HepG2 (cell line): ENCODE measurements around the gene WDHD1. TPM values are rescaled to one million over a fixed set of nuclear protein-coding genes. Genes with fewer than 3 reads are reported as not detected.

Experiments
- ATAC-seq: fragments of 200-7000 bp; cut with Tn5 transposase; 3 replicates; pipeline ENCODE4 v1.9.1; 2020; ENCODE audit warnings: mild to moderate bottlenecking, moderate library complexity
- BruUV-seq: library from RNA; stranded (reverse); fragments of 400-500 nt; replicated peaks from 2 replicates; lab custom pipeline; 2021; lab: Mats Ljungman, UMichigan
- CTCF ChIA-PET: fragments of 300-600 bp; formaldehyde crosslinking; extraction: SDS; loops from one replicate; lab custom pipeline; 2021; ENCODE audit warnings: low total read pairs, inconsistent platforms, low intra/inter-chr PET ratio; lab: Yijun Ruan, JAX
- POLR2A ChIA-PET: fragments of 350-600 bp; sonication (Branson Sonifier 250); formaldehyde crosslinking; loops from one replicate; lab custom pipeline; 2020; ENCODE audit warnings: antibody characterized with exemption, inconsistent platforms; lab: Yijun Ruan, JAX
- DNase-seq: peaks from one replicate; pipeline ENCODE4 v3.0.0-alpha.2; 2015; ENCODE audit warnings: low spot score
- FAIRE-seq: peaks from 3 replicates; lab custom pipeline; 2011; peaks lifted over from hg19 to GRCh38; lab: Jason Lieb, UNC
- H2AFZ ChIP-seq: one replicate; pipeline ENCODE4 v1.6.1; 2011; ENCODE audit warnings: low read length, inconsistent platforms
- H3K27ac ChIP-seq: fragments of 300-600 bp; 3 replicates; pipeline ENCODE4 v1.8.0; 2011; ENCODE audit warnings: mixed run types, mild to moderate bottlenecking, mixed read lengths, low read length, inconsistent platforms; ENCODE audit not compliant: insufficient read depth; ENCODE audit errors: extremely low read length
- H3K27me3 ChIP-seq, 2 experiments: fragments of 200-600 bp in 1 of 2; 2 replicates in 1 of 2; 3 replicates in 1 of 2; pipeline versions ENCODE4 v1.6.0 to v1.8.0; 2011; ENCODE audit warnings: low read length in 2 of 2, mild to moderate bottlenecking in 2 of 2, moderate library complexity in 2 of 2, inconsistent platforms in 1 of 2; ENCODE audit not compliant: insufficient read depth in 2 of 2, control insufficient read depth in 1 of 2
- H3K36me3 ChIP-seq, 2 experiments: fragments of 200-600 bp in 1 of 2; replicated peaks in 1 of 2; 2 replicates in 1 of 2; 3 replicates in 1 of 2; pipeline versions ENCODE4 v1.5.1 to v1.8.0; 2011; ENCODE audit warnings: low read length in 2 of 2, inconsistent platforms in 1 of 2; ENCODE audit not compliant: insufficient read depth in 2 of 2, control insufficient read depth in 1 of 2
- H3K4me1 ChIP-seq: 2 replicates; pipeline ENCODE4 v1.5.1; 2012; ENCODE audit warnings: low read length, inconsistent platforms; ENCODE audit not compliant: insufficient read depth
- H3K4me2 ChIP-seq: 2 replicates; pipeline ENCODE4 v1.6.0; 2011; ENCODE audit warnings: low read depth, low read length, inconsistent platforms
- H3K4me3 ChIP-seq, 3 experiments: fragments of 200-600 bp in 1 of 3; sonication (generic), shearing (Covaris generic) in 1 of 3; replicated peaks in 1 of 3; 2 replicates each; pipeline ENCODE4 v1.5.1; 2011 to 2016; ENCODE audit warnings: low read length in 3 of 3, inconsistent platforms in 2 of 3, low read depth in 2 of 3, mild to moderate bottlenecking in 2 of 3, control low read depth in 1 of 3, mixed read lengths in 1 of 3; ENCODE audit not compliant: insufficient read depth in 1 of 3
- H3K79me2 ChIP-seq: one replicate; pipeline ENCODE4 v1.6.1; 2011; ENCODE audit warnings: low read length, inconsistent platforms; ENCODE audit not compliant: insufficient read depth
- H3K9ac ChIP-seq: 2 replicates; pipeline ENCODE4 v1.6.0; 2011; ENCODE audit warnings: mild to moderate bottlenecking, low read depth, low read length, inconsistent platforms; ENCODE audit not compliant: insufficient read depth
- H3K9me3 ChIP-seq: 2 replicates; pipeline ENCODE4 v1.5.1; 2012; ENCODE audit warnings: mild to moderate bottlenecking, low read length
- H4K20me1 ChIP-seq: 2 replicates; pipeline ENCODE4 v1.6.0; 2011; ENCODE audit warnings: inconsistent platforms, mild to moderate bottlenecking, low read length, moderate library complexity; ENCODE audit not compliant: insufficient read depth
- CEBPG ChIP-seq: IDR thresholded peaks from 2 replicates; pipeline ENCODE4 v1.6.1; 2016
- ESRRA ChIP-seq: sonication (generic); formaldehyde crosslinking; IDR thresholded peaks from 2 replicates; pipeline ENCODE4 v1.5.1; 2020; ENCODE audit warnings: mild to moderate bottlenecking, low read depth, missing genetic modification reagents
- KDM1A ChIP-seq: IDR thresholded peaks from 2 replicates; pipeline ENCODE4 v1.6.1; 2016; ENCODE audit warnings: missing compliant biosample characterization
- KDM5A ChIP-seq: fragments of 200-600 bp; sonication (generic); IDR thresholded peaks from 2 replicates; pipeline ENCODE4 v1.7.0; 2018; ENCODE audit warnings: antibody characterized with exemption, mild to moderate bottlenecking, low read length, borderline replicate concordance
- MAFF ChIP-seq: IDR thresholded peaks from 2 replicates; pipeline ENCODE4 v1.6.1; 2011; ENCODE audit warnings: low read depth, low read length, improper control_type of control experiment
- MAFK ChIP-seq, 2 experiments: IDR thresholded peaks in 1 of 2; conservative IDR thresholded peaks in 1 of 2; 2 replicates each; pipeline ENCODE4 v1.6.1; 2011; ENCODE audit warnings: improper control_type of control experiment in 2 of 2, low read length in 2 of 2
- SMARCE1 ChIP-seq: fragments of 450-650 bp; IDR thresholded peaks from 2 replicates; pipeline ENCODE4 v1.6.1; 2017; ENCODE audit warnings: borderline replicate concordance
- XBP1 ChIP-seq: sonication (generic); formaldehyde crosslinking; IDR thresholded peaks from 2 replicates; pipeline ENCODE4 v1.5.0; 2020; ENCODE audit warnings: missing genetic modification reagents
- ZNF121 ChIP-seq: sonication (generic); formaldehyde crosslinking; IDR thresholded peaks from 2 replicates; pipeline ENCODE4 v1.5.0; 2020; ENCODE audit warnings: mild to moderate bottlenecking, missing genetic modification reagents
- ZNF235 ChIP-seq: sonication (generic); formaldehyde crosslinking; IDR thresholded peaks from 2 replicates; pipeline ENCODE4 v1.8.1; 2023; ENCODE audit warnings: mild to moderate bottlenecking, missing genetic modification reagents, borderline replicate concordance
- ZNF460 ChIP-seq: sonication (generic); formaldehyde crosslinking; IDR thresholded peaks from 2 replicates; pipeline ENCODE4 v1.5.1; 2020; ENCODE audit warnings: missing genetic modification reagents, mild to moderate bottlenecking, borderline replicate concordance
- ZNF777 ChIP-seq: sonication (generic); formaldehyde crosslinking; IDR thresholded peaks from 2 replicates; pipeline ENCODE4 v1.4.0; 2020; ENCODE audit warnings: missing genetic modification reagents
- ZNF792 ChIP-seq: IDR thresholded peaks from 2 replicates; pipeline ENCODE4 v1.6.1; 2016
- WGBS: methylation state at CpG from one replicate; pipeline ENCODE4 v1.1.6; 2017; ENCODE audit warnings: low lambda C conversion rate; 5-methylcytosine and 5-hydroxymethylcytosine counted together
- in situ Hi-C: cut with HindIII; loops from 2 replicates; pipeline ENCODE4 v1.10.0; 2017; ENCODE audit warnings: low pct_unique_long_range_greater_than_20kb; ENCODE audit not compliant: extremely low pct_ligation_motif_present
- intact Hi-C: fragments of 100-400 bp; cut with micrococcal nuclease; formaldehyde crosslinking; loops from one replicate; pipeline ENCODE4 v1.10.0; 2022; ENCODE audit not compliant: unreplicated experiment
- polyA plus RNA-seq, 8 experiments: library from polyadenylated mRNA; depleted of rRNA in 3 of 8; stranded (reverse) in 7 of 8; unstranded in 1 of 8; fragments of >200 nt; fragmentation: Illumina TruSeq in 4 of 8; extraction: Trizol in 4 of 8; gene quantifications; 2 replicates each; pipeline versions ENCODE4 v1.2.1 to v1.2.3, GENCODE V29; 2011 to 2016; ENCODE audit warnings: low read depth in 4 of 8, missing spikeins in 1 of 8, mixed read lengths in 1 of 8; ENCODE audit not compliant: insufficient read depth in 1 of 8
- total RNA-seq, 5 experiments: library from RNA; depleted of rRNA; stranded (reverse); fragments of >200 nt; fragmentation: Illumina TruSeq; extraction: Trizol; gene quantifications; 2 replicates each; pipeline ENCODE4 v1.2.3, GENCODE V29; 2016; ENCODE audit warnings: low read depth in 1 of 5

WDHD1 gene
- total and polyA plus RNA-seq, 2 of the 13 experiments (the other 11 are each of a cell fraction or from before 2014, with no cell fraction given): 5.5 to 27.5 TPM

- TF ChIP-seq ZNF235 (no peak), KDM1A (CRISPR knock-in tag) (no peak), SMARCE1 (no peak), ZNF792 (no peak), ESRRA (CRISPR knock-in tag) (no peak), XBP1 (CRISPR knock-in tag) (no peak), ZNF121 (CRISPR knock-in tag) (no peak), CEBPG (CRISPR knock-in tag) (no peak), ZNF777 (CRISPR knock-in tag) (no peak), KDM5A (no peak)
- ATAC-seq: peak; percentile 65; the same call in 2 of the 3 replicates
- BruUV-seq: no TSS peak
- Histone ChIP-seq H3K27ac (no peak overlapping the region), H3K9me3 (no peaks in the 10 kb centered on the region), H3K4me2 (no peak overlapping the region), H4K20me1 (no peaks in the 10 kb centered on the region), H3K27me3 (no peaks in the 10 kb centered on the region), H3K4me3 (no peak overlapping the region), H3K4me1 (peaks cover 6% of the 10 kb centered on the region), H3K9ac (no peak overlapping the region), H2AFZ (no peak overlapping the region), H3K79me2 (no peaks in the 10 kb centered on the region), H3K36me3 (no peaks in the 10 kb centered on the region)
- WGBS: 56% methylated on average over 3 of the region's 3 CpGs
- ChIA-PET CTCF (no interaction called here), POLR2A (no interaction called here)
- no peak for FAIRE-seq
- no peak for DNase-seq
- intact Hi-C loops: no loop called here
- in situ Hi-C loops: no loop called here
Observed at GRCh38 chr14:54922598-54922997, 104.3 kb downstream of the WDHD1 start.

GRCh38 chr14:54920052-54920451 lies 106.8 kb downstream of the WDHD1 start:
- no peak for ATAC-seq
- H3K27ac ChIP-seq: no peak overlapping the region
- H3K9me3 ChIP-seq: no peaks in the 10 kb centered on the region
- no peaks in the 10 kb centered on the region for H3K79me2 ChIP-seq
- intact Hi-C loops: no loop called here
- no peak for FAIRE-seq
- no peaks in the 10 kb centered on the region for H4K20me1 ChIP-seq
- H3K4me3 ChIP-seq: no peak overlapping the region
- no peak overlapping the region for H3K4me2 ChIP-seq
- H3K9ac ChIP-seq: no peak overlapping the region
- TF ChIP-seq MAFF: peak; percentile 39; the same call in 1 of the 2 replicates
- TF ChIP-seq MAFK (conservative IDR thresholded peaks at IDR 0.05 in 1 of 2, IDR thresholded peaks at IDR 0.05 in 1 of 2; ENCODE audit: low read length in 2 of 2): 0 out of 4 replicates have a peak, but pooled peaks of 1 of the 2 experiments have one; percentile 46
- no peak for TF ChIP-seq ZNF460 (CRISPR knock-in tag)
- no peak for DNase-seq
- CTCF ChIA-PET: no interaction called here
- BruUV-seq: no TSS peak
- peaks cover 6% of the 10 kb centered on the region for H3K4me1 ChIP-seq
- 18% methylated on average over 1 of the region's 1 CpG for WGBS
- H3K27me3 ChIP-seq: no peaks in the 10 kb centered on the region
- POLR2A ChIA-PET: no interaction called here
- in situ Hi-C loops: no loop called here
- no peak overlapping the region for H2AFZ ChIP-seq
- H3K36me3 ChIP-seq: no peaks in the 10 kb centered on the region
